K562 (cell line): ENCODE measurements around the gene CUX1. TPM values are rescaled to one million over a fixed set of nuclear protein-coding genes. Genes with fewer than 3 reads are reported as not detected.
A peak's percentile ranks its signal among the peaks of the same experiment; 100 is the strongest.

ENCODE experiments used
- AFF4 ChIP-seq: sonication (generic); formaldehyde crosslinking; IDR thresholded peaks from 2 replicates; pipeline ENCODE4 v1.8.0; 2023; ENCODE audit warnings: mild to moderate bottlenecking, missing genetic modification reagents
- ARID1B ChIP-seq: fragments of 450-650 bp; IDR thresholded peaks from 2 replicates; pipeline ENCODE4 v1.6.1; 2016; ENCODE audit warnings: antibody characterized with exemption, mild to moderate bottlenecking, inconsistent platforms
- ARID4B ChIP-seq: sonication (generic); formaldehyde crosslinking; IDR thresholded peaks from 2 replicates; pipeline ENCODE4 v1.8.0; 2022; ENCODE audit warnings: mild to moderate bottlenecking, missing genetic modification reagents
- BCL6 ChIP-seq: fragments of 250-450 bp; sonication (Bioruptor Pico); IDR thresholded peaks from 2 replicates; pipeline ENCODE4 v1.4.0; 2020
- E2F5 ChIP-seq: sonication (generic); formaldehyde crosslinking; IDR thresholded peaks from 2 replicates; pipeline ENCODE4 v1.8.0; 2022; ENCODE audit warnings: mild to moderate bottlenecking, missing genetic modification reagents
- GATAD2A ChIP-seq: fragments of 450-650 bp; IDR thresholded peaks from 2 replicates; pipeline ENCODE4 v1.6.1; 2017
- HDGF ChIP-seq: fragments of 450-650 bp; IDR thresholded peaks from 2 replicates; pipeline ENCODE4 v1.6.1; 2016
- HNRNPL ChIP-seq: fragments of 200-400 bp; formaldehyde crosslinking; IDR thresholded peaks from 2 replicates; pipeline ENCODE4 v1.6.1; 2017; ENCODE audit warnings: low read depth, mild to moderate bottlenecking, low read length
- ILK ChIP-seq: fragments of 450-650 bp; IDR thresholded peaks from 2 replicates; pipeline ENCODE4 v1.6.1; 2016; ENCODE audit warnings: missing genetic modification characterization, low read depth, mild to moderate bottlenecking, missing compliant biosample characterization, moderate library complexity, borderline replicate concordance
- KLF16 ChIP-seq: IDR thresholded peaks from 2 replicates; pipeline ENCODE4 v1.6.1; 2016; ENCODE audit warnings: antibody characterized with exemption
- PHF8 ChIP-seq: fragments of 200-600 bp; sonication (generic); IDR thresholded peaks from 2 replicates; pipeline ENCODE4 v1.6.1; 2012; ENCODE audit warnings: mixed run types, mild to moderate bottlenecking, inconsistent platforms, low read length, moderate library complexity, borderline replicate concordance
- SOX6 ChIP-seq: fragments of 450-650 bp; IDR thresholded peaks from 2 replicates; pipeline ENCODE4 v1.6.1; 2014; ENCODE audit warnings: mild to moderate bottlenecking
- ZBTB1 ChIP-seq: sonication (generic); formaldehyde crosslinking; IDR thresholded peaks from 2 replicates; pipeline ENCODE4 v1.8.1; 2023; ENCODE audit warnings: missing genetic modification reagents, low read depth, mild to moderate bottlenecking, borderline replicate concordance
- ZNF511 ChIP-seq: sonication (generic); formaldehyde crosslinking; IDR thresholded peaks from 2 replicates; pipeline ENCODE4 v1.8.0; 2022; ENCODE audit warnings: mild to moderate bottlenecking, missing genetic modification reagents
- ZNF57 ChIP-seq: fragments of 450-650 bp; formaldehyde crosslinking; IDR thresholded peaks from 2 replicates; pipeline ENCODE4 v1.4.0; 2020; ENCODE audit warnings: mild to moderate bottlenecking, moderate library complexity
- ZNF639 ChIP-seq, 2 experiments: fragments of 200-800 bp in 1 of 2; sonication (Bioruptor generic) in 1 of 2; sonication (generic) in 1 of 2; formaldehyde crosslinking in 1 of 2; IDR thresholded peaks in 1 of 2; conservative IDR thresholded peaks in 1 of 2; 2 replicates each; pipeline versions ENCODE4 v1.5.0 to v1.6.1; 2016 to 2020; ENCODE audit warnings: missing compliant biosample characterization in 1 of 2, missing genetic modification characterization in 1 of 2, missing genetic modification reagents in 1 of 2
- ZNF766 ChIP-seq: fragments of 200-800 bp; sonication (Bioruptor generic); conservative IDR thresholded peaks from 2 replicates; pipeline ENCODE4 v1.6.1; 2016; ENCODE audit warnings: missing genetic modification characterization, missing compliant biosample characterization
- polyA plus RNA-seq, 8 experiments: library from polyadenylated mRNA; depleted of rRNA in 4 of 8; stranded (reverse) in 5 of 8; unstranded in 3 of 8; fragments of >200 nt; fragmentation: Nextera tagmentation in 2 of 8; fragmentation: Illumina TruSeq in 1 of 8; extraction: Ambion mirVana in 2 of 8; extraction: Trizol in 1 of 8; gene quantifications; 2 replicates each; pipeline versions ENCODE4 v1.2.1 to v1.2.3, GENCODE V29; 2011 to 2014; ENCODE audit warnings: inconsistent platforms in 1 of 8, missing spikeins in 1 of 8
- total RNA-seq, 7 experiments: library from RNA; depleted of rRNA in 6 of 7; stranded (reverse); fragments of >200 nt in 6 of 7; fragmentation: Illumina TruSeq in 2 of 7; extraction: Trizol in 2 of 7; gene quantifications; 2 replicates each; pipeline versions ENCODE4 v1.2.1 to v1.2.3, GENCODE V29; 2011 to 2021; ENCODE audit warnings: low replicate concordance in 1 of 7

CUX1 gene
- total and polyA plus RNA-seq, 9 of the 15 experiments (the other 6 are each of a cell fraction or from before 2014, with no cell fraction given), result 3.6 to 55.3 (median 25.2) TPM

- TF ChIP-seq AFF4 (CRISPR knock-in tag), result no peak
- no peak; the same call in 1 of the 2 replicates for TF ChIP-seq PHF8
- no peak for TF ChIP-seq ARID4B (CRISPR knock-in tag)
- no peak for TF ChIP-seq E2F5
- no peak for TF ChIP-seq BCL6
- no peak; a peak in 1 of 4 replicates for TF ChIP-seq ZNF639 (CRISPR knock-in tag; conservative IDR thresholded peaks at IDR 0.05 in 1 of 2, IDR thresholded peaks at IDR 0.05 in 1 of 2)
- no peak for TF ChIP-seq SOX6
- TF ChIP-seq ZNF511 (CRISPR knock-in tag), result 0 out of 2 replicates have a peak, but pooled peaks have one; percentile 56
- no peak for TF ChIP-seq HNRNPL
- no peak for TF ChIP-seq KLF16
- no peak for TF ChIP-seq ZNF766 (CRISPR knock-in tag)
- no peak for TF ChIP-seq HDGF
- TF ChIP-seq ZBTB1 (CRISPR knock-in tag), result no peak
- no peak for TF ChIP-seq ILK (tag)
- TF ChIP-seq GATAD2A, result no peak
- no peak for TF ChIP-seq ZNF57 (CRISPR knock-in tag)
- 0 out of 2 replicates have a peak, but pooled peaks have one; percentile 30 for TF ChIP-seq ARID1B
These were observed 447.0 kb downstream of the CUX1 start (continued) for GRCh38 chr7:102264367-102264891.
